Spleen (tissue), 11 donors: Measurements from ENCODE around the gene SORCS1. TPM values are rescaled to one million over a fixed set of nuclear protein-coding genes. Genes with fewer than 3 reads are reported as not detected.

ENCODE experiments used
- DNase-seq: peaks from one replicate; pipeline ENCODE4 v3.0.0-alpha.2; 2020
- H3K27ac ChIP-seq, 8 donors: fragments of 200-600 bp; sonication (generic) in 7 of 8; 1 replicate in 4 of 8; 2 replicates in 4 of 8; pipeline versions ENCODE4 v1.5.0 to v1.8.0; 2016 to 2021; ENCODE audit warnings: inconsistent platforms in 4 of 8, mild to moderate bottlenecking in 4 of 8, moderate library complexity in 1 of 8
- H3K27me3 ChIP-seq, 7 donors: fragments of 200-600 bp; sonication (generic) in 6 of 7; replicated peaks in 1 of 7; 1 replicate in 4 of 7; 2 replicates in 3 of 7; pipeline versions ENCODE4 v1.5.0 to v1.8.0; 2016 to 2021; ENCODE audit warnings: inconsistent platforms in 3 of 7, mild to moderate bottlenecking in 1 of 7
- H3K36me3 ChIP-seq, 6 donors: fragments of 200-600 bp; sonication (generic) in 5 of 6; 1 replicate in 4 of 6; 2 replicates in 2 of 6; pipeline versions ENCODE4 v1.5.0 to v1.8.0; 2016 to 2021; ENCODE audit warnings: inconsistent platforms in 2 of 6
- H3K4me1 ChIP-seq, 6 donors: fragments of 200-600 bp; sonication (generic) in 5 of 6; 1 replicate in 3 of 6; 2 replicates in 3 of 6; pipeline versions ENCODE4 v1.5.0 to v1.8.0; 2016 to 2021; ENCODE audit warnings: inconsistent platforms in 3 of 6
- H3K4me3 ChIP-seq, 8 donors: fragments of 200-600 bp; sonication (generic) in 7 of 8; 1 replicate in 4 of 8; 2 replicates in 4 of 8; pipeline versions ENCODE4 v1.5.0 to v1.8.0; 2016 to 2021; ENCODE audit warnings: inconsistent platforms in 4 of 8, mild to moderate bottlenecking in 4 of 8, moderate library complexity in 2 of 8
- H3K9me3 ChIP-seq, 8 donors: fragments of 200-600 bp; sonication (generic) in 7 of 8; 1 replicate in 4 of 8; 2 replicates in 4 of 8; pipeline versions ENCODE4 v1.5.0 to v1.8.0; 2016 to 2021; ENCODE audit warnings: inconsistent platforms in 4 of 8
- CTCF ChIP-seq, 11 experiments: fragments of 200-600 bp in 7 of 11; fragments of 450-650 bp in 4 of 11; sonication (generic) in 4 of 11; IDR thresholded peaks in 8 of 11; conservative IDR thresholded peaks in 3 of 11; 1 replicate in 7 of 11; 2 replicates in 4 of 11; pipeline versions ENCODE4 v1.4.0 to v1.8.0; 2016 to 2021; ENCODE audit warnings: antibody characterized with exemption in 11 of 11, inconsistent platforms in 4 of 11, mild to moderate bottlenecking in 1 of 11
- POLR2A ChIP-seq, 3 donors: fragments of 450-650 bp; IDR thresholded peaks; one replicate each; pipeline ENCODE4 v1.5.1; 2017; ENCODE audit warnings: antibody characterized with exemption in 3 of 3, mild to moderate bottlenecking in 1 of 3
- POLR2AphosphoS5 ChIP-seq, 3 donors: sonication (generic); formaldehyde crosslinking; IDR thresholded peaks; one replicate each; pipeline ENCODE4 v1.5.1; 2017; ENCODE audit warnings: antibody characterized with exemption in 3 of 3
- WGBS, 5 donors: extraction: QIAGEN DNeasy Blood & Tissue Kit in 3 of 5; methylation state at CpG; one replicate each; pipeline versions ENCODE4 v1.1.5 to v1.1.7; 2013 to 2018; 5-methylcytosine and 5-hydroxymethylcytosine counted together
- intact Hi-C: fragments of 100-400 bp; cut with DNase I; formaldehyde crosslinking; loops from one replicate; pipeline ENCODE4 v1.15.0; 2023; ENCODE audit warnings: low total_unique reads
- polyA plus RNA-seq, 3 donors: library from polyadenylated mRNA; stranded (reverse); fragments of 200-250 nt; gene quantifications; one replicate each; pipeline ENCODE4 v1.2.1, GENCODE V29; 2013
- small RNA-seq, 4 donors: library from RNA; depleted of rRNA; stranded (forward); fragments of <200 nt; gene quantifications; one replicate each; pipeline ENCODE3, GENCODE V24; 2016
- total RNA-seq, 7 donors: library from RNA; depleted of rRNA in 3 of 7; stranded (reverse); fragments of >200 nt in 3 of 7; fragmentation: NEBNext Ultra II Directional in 4 of 7; extraction: Animal tissue kit (Norgen Biotek cat#: 25700) in 4 of 7; gene quantifications; one replicate each; pipeline versions ENCODE4 v1.1.0 to v1.2.1, GENCODE V29; 2016 to 2021
- donor health status: healthy with polysubstance abuse.
- donor health status: DM: no; HTN: no; CAD: no; lungs with moderate emphysema.
- donor health status: DM: no; HTN: no; CAD: no.
- donor health status: Bipolar disorder and iron deficiency.
- donor health status: healthy.
- donor health status: DM: no; HTN: no; CAD: no.
- donor health status: DM: yes; HTN: yes; CAD: no.

Gene SORCS1
- total and polyA plus RNA-seq, 10 donors = 0.67 to 2.7 (median 1.6) TPM

GRCh38 chr10:106525835-106526234, 638.7 kb downstream of the SORCS1 start:
- Histone ChIP-seq H3K36me3 (no peaks in the 10 kb centered on the region), H3K27me3 (no peaks in the 10 kb centered on the region), H3K27ac (no peak overlapping the region), H3K9me3 (peaks cover 0 to 4% (median 0%) of the 10 kb centered on the region in 8 donors), H3K4me1 (no peaks in the 10 kb centered on the region), H3K4me3 (no peak overlapping the region)
- WGBS, 5 donors = 80 to 94% (median 91%) methylated on average over 1 of the region's 1 CpG
- intact Hi-C loops = no loop called here
- no peak for DNase-seq
- TF ChIP-seq POLR2AphosphoS5 (IDR thresholded peaks at IDR 0.05) (no peak), CTCF (IDR thresholded peaks at IDR 0.05 in 8 of 11, conservative IDR thresholded peaks at IDR 0.05 in 3 of 11) (no peak), POLR2A (IDR thresholded peaks at IDR 0.05) (no peak)

Small RNA genes lying within 50 kb of the gene (small RNA-seq; reads per million reads assigned to genes)
- gene RNA5SP325 = 2.0 to 4.6 (median 2.9) reads per million in 4 donors
